GM13976 (cell line): ENCODE measurements around the gene DRP2.

Experiments used
- DNase-seq: peaks from one replicate; pipeline ENCODE4 v3.0.0; 2012; ENCODE audit warnings: low spot score
- in situ Hi-C: fragments of 300-500 bp; cut with MboI; formaldehyde crosslinking; loops from one replicate; pipeline ENCODE4 v1.12.0; 2022; ENCODE audit warnings: low sequenced_read_pairs, mixed read lengths, inconsistent platforms; ENCODE audit not compliant: unreplicated experiment
- TF ChIP-seq, protein P1 (sequence below): IDR thresholded peaks from 2 replicates; pipeline ENCODE4 v1.5.1; 2012; ENCODE audit warnings: borderline replicate concordance, mild to moderate bottlenecking; ENCODE audit not compliant: insufficient read depth; ENCODE audit errors: extremely low read depth, missing control alignments, control extremely low read depth

Gene DRP2

DNA sequence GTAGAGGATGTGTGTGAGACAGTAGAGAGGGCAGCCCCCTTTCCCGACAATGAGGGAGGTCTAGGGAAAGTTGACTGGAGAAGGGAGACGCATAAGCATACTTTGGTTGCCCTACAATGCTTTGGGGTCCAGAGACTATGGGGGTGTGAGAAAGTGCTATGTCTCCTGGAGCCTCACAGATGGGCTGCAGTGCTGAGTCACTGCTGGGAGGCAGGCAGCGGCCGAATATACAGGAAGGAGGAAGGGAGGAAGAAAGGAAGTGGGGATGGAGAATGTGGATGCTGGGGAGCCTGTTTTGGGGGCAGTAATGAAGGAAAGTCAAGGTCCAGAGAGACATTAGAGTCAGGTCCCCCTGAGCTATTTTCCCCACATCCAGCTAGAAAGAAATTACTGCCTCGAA is 12.7 kb downstream of the DRP2 start:
- TF ChIP-seq, protein P1, sequence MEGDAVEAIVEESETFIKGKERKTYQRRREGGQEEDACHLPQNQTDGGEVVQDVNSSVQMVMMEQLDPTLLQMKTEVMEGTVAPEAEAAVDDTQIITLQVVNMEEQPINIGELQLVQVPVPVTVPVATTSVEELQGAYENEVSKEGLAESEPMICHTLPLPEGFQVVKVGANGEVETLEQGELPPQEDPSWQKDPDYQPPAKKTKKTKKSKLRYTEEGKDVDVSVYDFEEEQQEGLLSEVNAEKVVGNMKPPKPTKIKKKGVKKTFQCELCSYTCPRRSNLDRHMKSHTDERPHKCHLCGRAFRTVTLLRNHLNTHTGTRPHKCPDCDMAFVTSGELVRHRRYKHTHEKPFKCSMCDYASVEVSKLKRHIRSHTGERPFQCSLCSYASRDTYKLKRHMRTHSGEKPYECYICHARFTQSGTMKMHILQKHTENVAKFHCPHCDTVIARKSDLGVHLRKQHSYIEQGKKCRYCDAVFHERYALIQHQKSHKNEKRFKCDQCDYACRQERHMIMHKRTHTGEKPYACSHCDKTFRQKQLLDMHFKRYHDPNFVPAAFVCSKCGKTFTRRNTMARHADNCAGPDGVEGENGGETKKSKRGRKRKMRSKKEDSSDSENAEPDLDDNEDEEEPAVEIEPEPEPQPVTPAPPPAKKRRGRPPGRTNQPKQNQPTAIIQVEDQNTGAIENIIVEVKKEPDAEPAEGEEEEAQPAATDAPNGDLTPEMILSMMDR: no peak
- in situ Hi-C loops: no loop called here
- no peak for DNase-seq

DNA sequence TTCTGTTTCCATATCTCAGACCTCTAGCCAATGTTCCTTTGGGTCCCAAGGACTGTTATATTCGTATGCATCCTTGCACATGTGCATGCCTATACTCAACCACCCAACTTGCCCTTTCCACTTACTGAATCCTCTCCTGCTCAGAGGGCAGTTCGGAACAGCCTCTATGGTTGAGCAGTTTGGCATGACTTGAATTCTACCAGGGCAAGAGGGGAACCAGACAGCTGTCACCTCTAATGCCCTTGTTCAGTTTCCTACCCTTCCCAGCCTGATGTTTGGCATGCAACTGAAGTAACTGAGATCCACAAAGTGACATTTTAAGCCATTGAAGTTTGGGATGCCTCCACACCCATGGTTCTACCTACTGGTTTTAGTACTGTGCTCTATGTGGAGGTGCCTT is 17.5 kb downstream of the DRP2 start:
- in situ Hi-C loops: no loop called here

DNA sequence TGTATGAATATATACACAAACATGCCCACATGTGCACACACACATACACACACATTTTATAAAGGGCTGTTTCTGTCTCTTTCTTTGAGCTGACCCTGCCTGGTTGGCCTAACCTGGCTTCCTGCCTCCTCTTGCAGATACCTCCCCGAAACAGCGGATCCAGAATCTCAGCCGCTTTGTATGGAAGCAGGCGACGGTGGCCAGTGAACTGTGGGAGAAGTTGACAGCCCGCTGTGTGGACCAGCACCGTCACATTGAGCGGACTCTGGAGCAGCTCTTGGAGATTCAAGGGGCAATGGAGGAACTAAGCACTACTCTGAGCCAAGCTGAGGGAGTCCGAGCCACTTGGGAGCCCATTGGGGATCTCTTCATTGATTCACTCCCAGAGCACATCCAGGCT is 21.9 kb downstream of the DRP2 start:
- in situ Hi-C loops: no loop called here
- TF ChIP-seq, protein P1: no peak

More for the DNA sequence above, 17.5 kb downstream of the DRP2 start:
- TF ChIP-seq, protein P1: no peak
- DNase-seq: no peak

DNA sequence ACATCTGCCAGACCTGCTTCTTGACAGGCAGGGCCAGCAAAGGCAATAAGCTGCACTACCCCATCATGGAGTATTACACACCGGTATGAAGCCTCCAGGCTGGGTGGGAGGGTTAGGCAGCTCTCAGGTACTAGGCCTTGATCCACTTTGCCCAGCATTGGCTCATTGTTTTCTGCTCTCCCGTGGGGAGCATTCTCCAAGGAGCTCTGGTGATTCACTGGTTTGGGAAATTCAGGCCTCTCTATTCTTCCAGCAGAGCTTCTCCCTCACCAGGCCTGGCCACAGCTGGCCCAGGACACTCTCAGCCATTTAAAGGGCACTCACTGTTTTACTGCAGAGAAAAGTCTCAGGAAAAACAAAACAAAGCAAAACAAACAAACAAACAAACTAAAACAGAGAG is 33.0 kb downstream of the DRP2 start:
- in situ Hi-C loops: no loop called here
- TF ChIP-seq, protein P1: no peak
- no peak for DNase-seq

More for the DNA sequence above, 21.9 kb downstream of the DRP2 start:
- DNase-seq: no peak

DNA sequence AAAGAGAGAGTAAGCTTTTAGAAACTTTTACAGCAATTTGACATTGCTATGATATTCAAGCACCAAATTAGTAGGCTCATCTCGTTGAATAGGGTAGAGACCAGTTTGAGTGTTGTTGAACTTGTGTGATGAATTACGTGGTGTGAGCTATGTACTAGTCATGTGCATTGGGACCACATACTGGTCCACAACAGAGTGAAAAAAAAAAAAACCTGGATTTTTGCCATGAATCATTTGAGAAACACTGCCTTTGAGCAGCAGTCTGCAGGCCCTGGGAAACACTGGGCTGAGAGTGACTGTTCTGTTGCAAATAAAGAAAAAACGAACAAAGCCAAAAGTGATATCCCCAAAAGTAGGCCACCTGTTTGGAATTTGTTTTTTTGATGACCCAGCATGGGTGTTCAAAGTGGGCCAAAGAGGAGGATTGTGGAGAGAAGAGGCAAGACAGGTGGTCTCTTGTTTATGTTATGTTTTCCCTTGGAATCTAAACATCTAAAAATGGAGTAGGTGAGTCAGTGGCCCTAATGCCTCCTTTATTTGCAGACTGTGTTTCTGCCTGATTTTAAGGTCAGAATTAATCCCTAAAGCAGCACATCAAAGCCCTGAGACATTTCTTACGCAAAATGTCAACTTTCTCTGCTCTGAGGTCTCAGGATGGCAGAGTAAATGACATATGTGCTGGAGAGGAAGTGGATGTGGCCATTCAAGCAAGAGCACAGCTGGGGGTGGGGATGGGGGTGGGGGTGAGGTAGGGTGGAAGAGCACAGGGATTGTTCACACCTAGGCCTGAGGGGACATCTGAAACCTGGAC is 38.1 kb downstream of the DRP2 start:
- no peak for DNase-seq
- in situ Hi-C loops: no loop called here
- TF ChIP-seq, protein P1: no peak

DNA sequence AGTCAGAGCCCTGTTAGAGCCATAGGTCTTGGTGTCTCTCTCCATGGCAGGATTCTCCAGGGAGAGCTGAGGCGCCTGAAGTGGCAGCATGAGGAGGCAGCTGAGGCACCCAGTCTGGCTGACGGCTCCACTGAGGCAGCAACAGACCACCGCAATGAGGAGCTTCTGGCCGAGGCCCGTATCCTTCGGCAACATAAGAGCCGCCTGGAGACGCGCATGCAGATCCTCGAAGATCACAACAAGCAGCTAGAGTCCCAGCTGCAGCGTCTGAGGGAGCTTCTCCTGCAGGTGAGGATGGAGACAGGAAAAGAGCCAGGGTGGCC is 38.6 kb downstream of the DRP2 start:
- in situ Hi-C loops: no loop called here

More for the DNA sequence above, 38.6 kb downstream of the DRP2 start:
- DNase-seq: no peak
- TF ChIP-seq, protein P1: no peak
